Measurements from ENCODE around the gene DAND5.

- TF ChIP-seq, protein P1, sequence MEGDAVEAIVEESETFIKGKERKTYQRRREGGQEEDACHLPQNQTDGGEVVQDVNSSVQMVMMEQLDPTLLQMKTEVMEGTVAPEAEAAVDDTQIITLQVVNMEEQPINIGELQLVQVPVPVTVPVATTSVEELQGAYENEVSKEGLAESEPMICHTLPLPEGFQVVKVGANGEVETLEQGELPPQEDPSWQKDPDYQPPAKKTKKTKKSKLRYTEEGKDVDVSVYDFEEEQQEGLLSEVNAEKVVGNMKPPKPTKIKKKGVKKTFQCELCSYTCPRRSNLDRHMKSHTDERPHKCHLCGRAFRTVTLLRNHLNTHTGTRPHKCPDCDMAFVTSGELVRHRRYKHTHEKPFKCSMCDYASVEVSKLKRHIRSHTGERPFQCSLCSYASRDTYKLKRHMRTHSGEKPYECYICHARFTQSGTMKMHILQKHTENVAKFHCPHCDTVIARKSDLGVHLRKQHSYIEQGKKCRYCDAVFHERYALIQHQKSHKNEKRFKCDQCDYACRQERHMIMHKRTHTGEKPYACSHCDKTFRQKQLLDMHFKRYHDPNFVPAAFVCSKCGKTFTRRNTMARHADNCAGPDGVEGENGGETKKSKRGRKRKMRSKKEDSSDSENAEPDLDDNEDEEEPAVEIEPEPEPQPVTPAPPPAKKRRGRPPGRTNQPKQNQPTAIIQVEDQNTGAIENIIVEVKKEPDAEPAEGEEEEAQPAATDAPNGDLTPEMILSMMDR (conservative IDR thresholded peaks at IDR 0.05; ENCODE audit: low read depth, low read length), result no peak
- TF ChIP-seq EZH2 (IDR thresholded peaks at IDR 0.05; ENCODE audit: borderline replicate concordance, low read depth, low read length, poor library complexity, severe bottlenecking), result no peak
Measured at GRCh38 chr19:12991296-12991695, 21.9 kb downstream of the DAND5 start.

Data from A673 (cell line).